HEK293 (cell line): ENCODE measurements around the gene PABPN1.
A peak's percentile ranks its signal among the peaks of the same experiment; 100 is the strongest.

Experiments used
- HOXA7 ChIP-seq: sonication (generic); formaldehyde crosslinking; IDR thresholded peaks from 2 replicates; pipeline ENCODE4 v1.8.1; 2022; ENCODE audit warnings: missing genetic modification reagents, borderline replicate concordance
- KLF7 ChIP-seq: fragments of 450-650 bp; formaldehyde crosslinking; IDR thresholded peaks from 2 replicates; pipeline ENCODE4 v1.5.1; 2016; ENCODE audit warnings: missing biosample characterization, missing genetic modification characterization, borderline replicate concordance
- KLF8 ChIP-seq: fragments of 450-650 bp; formaldehyde crosslinking; IDR thresholded peaks from 2 replicates; pipeline ENCODE4 v1.5.1; 2016; ENCODE audit warnings: missing biosample characterization, missing genetic modification characterization
- MZF1 ChIP-seq: fragments of 450-650 bp; formaldehyde crosslinking; IDR thresholded peaks from 2 replicates; pipeline ENCODE4 v1.5.1; 2017; ENCODE audit warnings: missing biosample characterization, missing genetic modification characterization, borderline replicate concordance
- PRDM10 ChIP-seq: fragments of 450-650 bp; formaldehyde crosslinking; IDR thresholded peaks from 2 replicates; pipeline ENCODE4 v1.5.1; 2016; ENCODE audit warnings: missing biosample characterization, missing genetic modification characterization
- SP3 ChIP-seq: fragments of 450-650 bp; formaldehyde crosslinking; IDR thresholded peaks from 2 replicates; pipeline ENCODE4 v1.5.1; 2016; ENCODE audit warnings: missing biosample characterization, missing genetic modification characterization
- TCF7L2 ChIP-seq: IDR thresholded peaks from 2 replicates; pipeline ENCODE4 v1.6.1; 2011; ENCODE audit warnings: low read depth, mild to moderate bottlenecking, inconsistent platforms, low read length, moderate library complexity, borderline replicate concordance
- YY1 ChIP-seq: fragments of 450-650 bp; formaldehyde crosslinking; IDR thresholded peaks from 2 replicates; pipeline ENCODE4 v1.5.1; 2018; ENCODE audit warnings: missing biosample characterization, missing genetic modification characterization
- ZBTB1 ChIP-seq: fragments of 450-650 bp; formaldehyde crosslinking; IDR thresholded peaks from 2 replicates; pipeline ENCODE4 v1.5.1; 2016; ENCODE audit warnings: missing biosample characterization, missing genetic modification characterization
- ZBTB11 ChIP-seq: fragments of 450-650 bp; formaldehyde crosslinking; conservative IDR thresholded peaks from 2 replicates; pipeline ENCODE4 v1.5.1; 2016; ENCODE audit warnings: low read depth, missing biosample characterization, missing genetic modification characterization
- ZBTB21 ChIP-seq: fragments of 450-650 bp; formaldehyde crosslinking; IDR thresholded peaks from 2 replicates; pipeline ENCODE4 v1.5.1; 2017; ENCODE audit warnings: missing biosample characterization, missing genetic modification characterization
- ZBTB48 ChIP-seq: fragments of 450-650 bp; formaldehyde crosslinking; IDR thresholded peaks from 2 replicates; pipeline ENCODE4 v1.5.1; 2016; ENCODE audit warnings: missing biosample characterization, missing genetic modification characterization
- ZBTB7A ChIP-seq: fragments of 450-650 bp; formaldehyde crosslinking; IDR thresholded peaks from 2 replicates; pipeline ENCODE4 v1.5.1; 2016; ENCODE audit warnings: low read depth, missing biosample characterization, missing genetic modification characterization
- ZFP41 ChIP-seq: fragments of 450-650 bp; formaldehyde crosslinking; IDR thresholded peaks from 2 replicates; pipeline ENCODE4 v1.5.1; 2016; ENCODE audit warnings: missing biosample characterization, missing genetic modification characterization, borderline replicate concordance
- ZNF146 ChIP-seq: fragments of 450-650 bp; formaldehyde crosslinking; IDR thresholded peaks from 2 replicates; pipeline ENCODE4 v1.5.1; 2016; ENCODE audit warnings: missing biosample characterization, missing genetic modification characterization
- ZNF175 ChIP-seq: fragments of 450-650 bp; formaldehyde crosslinking; IDR thresholded peaks from 2 replicates; pipeline ENCODE4 v1.5.1; 2016; ENCODE audit warnings: missing biosample characterization, missing genetic modification characterization
- ZNF354C ChIP-seq: fragments of 450-650 bp; formaldehyde crosslinking; IDR thresholded peaks from 2 replicates; pipeline ENCODE4 v1.5.1; 2016; ENCODE audit warnings: missing biosample characterization, missing genetic modification characterization, low read depth, borderline replicate concordance
- ZNF362 ChIP-seq: fragments of 450-650 bp; formaldehyde crosslinking; IDR thresholded peaks from 2 replicates; pipeline ENCODE4 v1.5.1; 2016; ENCODE audit warnings: missing biosample characterization, missing genetic modification characterization
- ZNF423 ChIP-seq: fragments of 450-650 bp; formaldehyde crosslinking; IDR thresholded peaks from 2 replicates; pipeline ENCODE4 v1.5.1; 2016; ENCODE audit warnings: missing biosample characterization, missing genetic modification characterization
- ZNF433 ChIP-seq: fragments of 450-650 bp; formaldehyde crosslinking; IDR thresholded peaks from 2 replicates; pipeline ENCODE4 v1.5.1; 2016; ENCODE audit warnings: missing biosample characterization, missing genetic modification characterization, low read depth
- ZNF473 ChIP-seq: fragments of 450-650 bp; formaldehyde crosslinking; IDR thresholded peaks from 2 replicates; pipeline ENCODE4 v1.5.1; 2017; ENCODE audit warnings: missing biosample characterization, missing genetic modification characterization
- ZNF513 ChIP-seq: fragments of 450-650 bp; IDR thresholded peaks from 2 replicates; pipeline ENCODE4 v1.5.1; 2018; ENCODE audit warnings: missing biosample characterization, missing genetic modification characterization
- ZNF530 ChIP-seq: fragments of 450-650 bp; formaldehyde crosslinking; IDR thresholded peaks from 2 replicates; pipeline ENCODE4 v1.5.1; 2016; ENCODE audit warnings: low read depth, missing biosample characterization, missing genetic modification characterization
- ZNF544 ChIP-seq: fragments of 450-650 bp; formaldehyde crosslinking; IDR thresholded peaks from 2 replicates; pipeline ENCODE4 v1.5.0; 2017; ENCODE audit warnings: missing biosample characterization, missing genetic modification characterization
- ZNF548 ChIP-seq: fragments of 450-650 bp; formaldehyde crosslinking; IDR thresholded peaks from 2 replicates; pipeline ENCODE4 v1.5.1; 2016; ENCODE audit warnings: missing biosample characterization, missing genetic modification characterization
- ZNF596 ChIP-seq: fragments of 450-650 bp; IDR thresholded peaks from 2 replicates; pipeline ENCODE4 v1.5.0; 2018; ENCODE audit warnings: missing biosample characterization, mild to moderate bottlenecking, missing genetic modification characterization, moderate library complexity
- ZNF600 ChIP-seq: fragments of 450-650 bp; formaldehyde crosslinking; IDR thresholded peaks from 2 replicates; pipeline ENCODE4 v1.5.1; 2016; ENCODE audit warnings: missing biosample characterization, missing genetic modification characterization
- ZNF610 ChIP-seq: fragments of 450-650 bp; formaldehyde crosslinking; IDR thresholded peaks from 2 replicates; pipeline ENCODE4 v1.5.1; 2016; ENCODE audit warnings: missing biosample characterization, missing genetic modification characterization, borderline replicate concordance
- ZNF701 ChIP-seq: fragments of 450-650 bp; formaldehyde crosslinking; IDR thresholded peaks from 2 replicates; pipeline ENCODE4 v1.5.1; 2016; ENCODE audit warnings: missing biosample characterization, missing genetic modification characterization
- ZNF747 ChIP-seq: fragments of 450-650 bp; formaldehyde crosslinking; IDR thresholded peaks from 2 replicates; pipeline ENCODE4 v1.5.1; 2016; ENCODE audit warnings: missing biosample characterization, missing genetic modification characterization
- ZNF777 ChIP-seq: fragments of 450-650 bp; formaldehyde crosslinking; IDR thresholded peaks from 2 replicates; pipeline ENCODE4 v1.5.1; 2017; ENCODE audit warnings: missing biosample characterization, missing genetic modification characterization, borderline replicate concordance

Gene PABPN1

GRCh38 chr14:23320584-23321571 is at the start of gene PABPN1 (continued):
- no peak for TF ChIP-seq ZNF513 (tag by site-specific recombination)
- TF ChIP-seq ZBTB48 (tag by site-specific recombination): 0 out of 2 replicates have a peak, but pooled peaks have one; percentile 38
- TF ChIP-seq SP3 (tag by site-specific recombination): peak; percentile 72
- no peak for TF ChIP-seq ZNF354C (tag by site-specific recombination)
- no peak for TF ChIP-seq ZNF433 (tag by site-specific recombination)
- no peak for TF ChIP-seq ZNF530 (tag by site-specific recombination)
- TF ChIP-seq ZNF362 (tag by site-specific recombination): no peak
- no peak for TF ChIP-seq HOXA7 (CRISPR knock-in tag)
- no peak for TF ChIP-seq ZNF423 (tag by site-specific recombination)
- peak; percentile 49; the same call in 1 of the 2 replicates for TF ChIP-seq ZNF610 (tag by site-specific recombination)
- no peak for TF ChIP-seq ZNF596 (tag by site-specific recombination)
- no peak for TF ChIP-seq ZNF175 (tag by site-specific recombination)
- TF ChIP-seq YY1 (tag by site-specific recombination): peak; percentile 83
- TF ChIP-seq ZBTB11 (tag by site-specific recombination): peak; percentile 45; the same call in 1 of the 2 replicates
- TF ChIP-seq TCF7L2: no peak
- TF ChIP-seq ZNF747 (tag by site-specific recombination): no peak
- no peak for TF ChIP-seq ZNF544 (tag by site-specific recombination)
- TF ChIP-seq PRDM10: peak; percentile 78
- no peak; the same call in 1 of the 2 replicates for TF ChIP-seq ZBTB7A (tag by site-specific recombination)
- no peak for TF ChIP-seq ZNF473
- TF ChIP-seq ZNF548: no peak; the same call in 1 of the 2 replicates
- TF ChIP-seq KLF8 (tag by site-specific recombination): no peak; the same call in 1 of the 2 replicates
- no peak for TF ChIP-seq ZFP41 (tag by site-specific recombination)
- TF ChIP-seq MZF1 (tag by site-specific recombination): no peak
- no peak for TF ChIP-seq ZNF777
- TF ChIP-seq ZNF146 (tag by site-specific recombination): no peak
- TF ChIP-seq ZNF600: peak; percentile 79; the same call in 1 of the 2 replicates
- no peak for TF ChIP-seq ZBTB1
- no peak for TF ChIP-seq ZNF701
- peak; percentile 98 for TF ChIP-seq ZBTB21 (tag by site-specific recombination)
- TF ChIP-seq KLF7 (tag by site-specific recombination): no peak
